Stimulated activated CD8-positive, alpha-beta memory T cell treated with anti-CD3 and anti-CD28 coated beads, Interleukin-4, amount 100 ng/mL, for 48 hours (primary cell): ENCODE measurements around the gene SYS1.
A peak's percentile ranks its signal among the peaks of the same experiment; 100 is the strongest.

Source experiments
- DNase-seq: peaks from one replicate; pipeline ENCODE4 v3.0.0-alpha.2; 2020

The SYS1 gene

DNA sequence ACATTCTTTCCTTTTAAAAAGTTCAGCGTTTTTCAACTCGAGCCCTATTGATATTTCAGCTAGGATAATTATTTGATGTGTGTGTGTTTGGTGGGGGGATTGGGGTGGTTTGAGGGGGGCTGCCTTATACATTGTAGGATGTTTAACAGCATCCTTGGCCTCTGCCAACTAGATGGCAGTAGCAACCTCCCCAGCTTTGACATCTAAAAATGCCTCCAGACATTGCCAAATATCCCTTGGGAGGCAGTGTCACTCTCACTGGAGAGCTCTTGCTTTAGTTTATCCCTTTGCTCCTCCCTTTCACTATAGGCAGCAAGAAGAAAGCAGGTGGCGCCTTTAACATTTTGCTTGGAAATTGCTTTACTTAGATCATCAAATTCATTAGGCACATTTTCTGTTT lies 29.8 kb downstream of the SYS1 start:
- DNase-seq, result no peak

DNA sequence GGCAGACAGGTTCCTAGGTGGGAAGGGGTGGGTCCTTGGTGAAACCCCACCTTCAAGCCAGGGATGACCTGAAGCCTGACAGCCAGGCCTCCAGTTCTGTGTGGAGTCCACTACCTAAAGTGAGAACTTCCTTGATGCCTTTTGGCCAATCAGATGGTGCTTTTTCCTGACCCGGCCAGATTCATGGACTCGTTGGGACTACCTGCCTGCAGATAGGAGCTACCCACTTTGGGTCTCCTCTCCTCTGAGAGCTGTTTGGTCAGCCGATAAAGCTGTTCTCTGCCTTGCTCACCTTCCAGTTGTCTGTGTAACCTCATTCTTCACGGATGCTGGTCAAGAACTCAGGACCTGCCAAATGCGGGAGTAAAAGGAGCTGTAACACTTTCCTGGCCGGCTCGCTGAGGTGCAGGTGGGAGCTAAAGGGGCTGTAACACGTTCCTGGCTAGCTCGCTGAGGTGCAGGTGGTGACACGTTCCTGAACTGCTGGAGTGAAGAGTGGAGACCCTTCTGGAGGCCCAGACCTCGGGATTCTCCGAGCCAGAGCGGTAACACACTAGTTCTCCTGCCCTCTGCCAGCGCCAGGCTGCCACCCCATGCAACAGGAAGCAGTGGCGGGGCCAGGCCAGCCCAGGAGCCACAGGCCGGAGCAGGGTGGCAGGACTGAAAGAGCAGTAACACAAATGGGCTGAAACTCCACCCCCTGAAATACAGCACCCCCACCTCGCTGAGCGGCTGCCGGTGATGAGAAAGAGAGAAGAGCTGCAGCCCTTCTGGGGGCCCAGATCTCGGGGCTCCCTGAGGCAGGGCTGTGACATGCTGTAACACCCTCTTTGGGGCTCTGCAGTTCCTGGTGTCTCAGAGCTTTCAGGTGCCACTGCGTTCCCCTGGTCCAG lies 31.5 kb downstream of the SYS1 start:
- no peak for DNase-seq

GRCh38 chr20:45395114-45395415 lies 32.1 kb downstream of the SYS1 start:
- no peak for DNase-seq

DNA sequence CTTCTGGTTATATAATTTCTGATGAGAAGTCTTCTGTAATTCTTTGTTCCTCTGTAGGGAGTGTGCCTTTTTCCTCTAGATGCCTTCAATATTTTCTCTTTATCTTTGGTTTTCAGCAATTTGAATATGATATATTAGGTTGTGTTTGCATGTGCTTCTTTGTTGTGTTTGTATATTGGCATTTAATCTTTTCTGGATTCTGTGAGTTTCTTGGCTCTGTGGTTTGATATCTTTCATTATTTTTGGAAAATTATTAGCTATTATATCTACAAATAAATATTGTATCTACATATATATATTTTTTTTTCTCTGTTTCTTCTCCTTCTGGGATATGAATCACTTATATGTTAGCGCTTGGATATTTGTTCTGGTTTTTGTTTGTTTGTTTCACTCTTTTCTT lies 36.1 kb downstream of the SYS1 start:
- DNase-seq, result no peak

DNA sequence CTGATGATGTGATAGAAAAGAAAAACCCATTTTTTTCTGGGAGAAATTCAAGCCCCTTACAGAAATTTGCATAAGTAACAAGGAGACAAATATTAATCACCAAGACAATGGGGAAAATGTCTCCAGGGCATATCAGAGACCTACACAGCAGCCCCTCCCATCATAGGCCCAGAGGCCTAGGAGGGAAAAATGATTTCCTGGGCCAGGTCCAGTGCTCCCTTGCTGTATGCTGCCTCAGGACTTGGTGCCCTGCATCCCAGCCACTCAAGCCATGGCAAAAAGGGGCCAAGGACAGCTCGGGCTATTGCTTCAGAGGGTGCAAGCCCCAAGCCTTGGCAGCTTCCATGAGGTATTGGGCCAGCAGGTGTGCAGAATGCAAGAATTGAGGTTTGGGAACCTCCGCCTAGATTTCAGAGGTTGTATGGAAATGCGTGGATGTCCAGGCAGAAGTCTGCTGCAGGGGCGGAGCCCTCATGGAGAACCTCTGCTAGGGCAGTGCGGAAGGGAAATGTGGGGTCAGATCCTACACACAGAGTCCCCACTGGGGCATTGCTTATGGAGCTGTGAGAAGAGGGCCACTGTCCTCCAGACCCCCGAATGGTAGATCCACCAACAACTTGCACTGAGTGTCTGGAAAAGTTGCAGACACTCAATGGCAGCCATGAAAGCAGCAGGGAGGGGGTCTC lies 37.5 kb downstream of the SYS1 start:
- no peak for DNase-seq

DNA sequence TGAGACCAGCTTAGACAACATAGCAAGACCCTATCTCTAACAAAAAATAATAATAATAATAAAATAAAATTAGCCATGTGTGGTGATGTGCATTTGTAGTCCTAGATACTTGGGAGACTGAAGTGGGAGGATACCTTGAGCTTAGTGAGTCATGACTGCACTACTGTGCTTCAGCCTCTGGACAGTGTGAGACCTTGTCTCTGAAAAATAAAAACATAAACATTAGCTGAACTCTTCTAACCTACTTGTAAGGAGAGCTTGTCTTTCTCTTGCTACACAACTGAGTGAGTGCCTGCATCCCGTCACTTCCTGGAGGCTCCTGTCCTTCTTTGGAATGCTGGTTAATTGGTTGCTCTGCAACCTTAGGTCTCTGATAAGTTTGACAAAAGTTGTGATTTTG lies 40.0 kb downstream of the SYS1 start:
- no peak for DNase-seq

DNA sequence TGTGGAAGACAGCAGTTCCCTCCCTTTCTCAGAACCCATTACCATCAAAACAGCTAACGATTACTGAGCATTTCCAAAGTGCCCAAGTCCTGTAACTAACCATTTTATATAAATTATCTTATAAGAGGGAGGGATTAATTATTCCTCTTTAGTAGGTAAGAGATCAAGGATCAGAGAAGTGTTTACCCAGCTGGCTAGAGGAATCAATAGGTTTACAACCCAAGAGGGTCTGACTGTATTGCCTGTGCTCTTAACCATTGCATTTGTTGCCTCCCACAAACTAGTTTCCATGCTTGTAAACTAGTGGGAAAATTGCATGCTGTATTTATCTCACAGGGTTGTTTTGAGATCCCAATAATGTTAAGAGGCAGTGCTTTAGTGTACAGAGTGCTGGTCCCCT lies 41.5 kb downstream of the SYS1 start:
- DNase-seq, result no peak

DNA sequence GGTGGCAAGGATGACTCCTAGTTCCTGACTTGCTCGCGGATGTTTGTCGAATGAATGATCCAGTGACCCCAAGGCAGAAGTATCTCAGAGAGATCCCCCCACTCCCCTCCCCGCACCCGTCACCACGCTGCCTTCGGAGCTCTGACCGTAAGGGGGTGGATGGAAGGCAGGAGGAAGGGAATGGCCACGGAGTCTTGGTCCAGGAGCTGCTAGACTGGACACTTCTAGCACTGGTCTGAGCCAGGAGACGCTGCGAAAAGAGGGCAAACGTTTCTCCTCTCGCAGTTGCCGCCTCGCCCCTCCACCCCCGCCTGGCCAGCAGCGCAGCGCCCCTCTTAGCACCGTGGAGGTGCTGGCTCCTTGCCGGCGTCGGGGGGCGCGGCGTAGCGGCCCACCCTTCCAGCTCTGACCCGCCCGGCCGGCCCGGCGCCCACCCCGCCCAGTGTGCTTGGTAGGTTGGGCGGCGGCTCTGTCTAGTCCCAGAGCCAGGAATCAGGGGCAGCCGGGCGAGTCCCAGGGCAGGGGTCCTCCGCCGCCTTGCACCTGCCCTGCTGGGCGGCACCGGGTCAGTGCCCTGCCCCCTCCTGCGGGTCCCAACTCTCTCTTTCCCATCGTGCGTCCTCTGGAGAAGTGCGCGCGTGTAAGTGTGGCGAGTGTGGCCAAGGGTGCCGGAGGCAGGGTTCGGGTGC lies 42.8 kb downstream of the SYS1 start:
- no peak for DNase-seq

- DNase-seq, result peak; percentile 65
These were observed 43.5 kb downstream of the SYS1 start for GRCh38 chr20:45406260-45407066.

GRCh38 chr20:45407067-45407745 lies 44.2 kb downstream of the SYS1 start:
- DNase-seq, result no peak

GRCh38 chr20:45407783-45408645 lies 45.1 kb downstream of the SYS1 start, which contains the start of gene DBNDD2:
Gene DBNDD2, plus strand, starts transcription at chr20:45408289. Its CDS starts 179 bp downstream, at chr20:45408468.
- no peak for DNase-seq

- no peak for DNase-seq
These were observed 45.8 kb downstream of the SYS1 start for GRCh38 chr20:45408646-45409213.

- no peak for DNase-seq
These were observed 46.7 kb downstream of the SYS1 start for GRCh38 chr20:45409521-45410272.

DNA sequence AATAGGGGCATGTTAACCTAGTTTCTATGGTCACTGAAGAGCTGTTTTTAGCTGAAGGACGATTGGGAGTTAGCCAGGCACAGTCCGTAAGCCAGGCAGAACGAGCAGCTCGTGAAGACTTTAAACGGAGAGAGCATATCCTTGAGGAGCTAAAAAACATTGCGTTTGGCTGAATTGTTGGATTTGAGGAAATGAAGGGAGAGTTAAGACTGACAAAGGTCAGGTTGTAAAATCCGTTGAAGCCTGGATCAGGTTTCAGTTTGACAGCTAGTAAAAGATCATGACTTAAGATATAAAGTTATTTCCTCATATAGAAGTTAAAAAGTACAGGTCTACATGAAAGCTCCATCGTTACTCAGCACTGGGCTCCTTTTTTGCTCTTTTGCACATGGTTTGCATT lies 47.9 kb downstream of the SYS1 start:
- no peak for DNase-seq

DNA sequence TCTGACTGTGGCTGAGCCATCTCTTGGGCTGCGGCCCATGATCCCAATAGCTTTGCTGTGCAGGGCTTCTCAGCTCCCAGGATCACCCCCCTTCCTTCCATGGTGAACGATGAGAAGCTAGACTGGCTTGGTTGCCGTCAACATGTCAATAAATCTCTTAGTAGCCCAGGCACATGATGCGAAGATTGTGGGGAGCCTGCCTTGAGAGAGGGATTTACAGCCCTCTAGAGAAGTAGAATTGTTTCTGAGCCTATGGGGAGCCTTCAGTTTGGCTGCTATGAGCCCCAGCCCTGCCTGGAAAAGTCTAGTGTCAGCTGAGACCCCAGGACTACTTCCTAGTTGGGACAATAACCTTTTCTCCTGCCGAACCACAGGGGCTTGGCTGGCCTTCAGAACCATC lies 49.7 kb downstream of the SYS1 start:
- DNase-seq, result no peak

DNA sequence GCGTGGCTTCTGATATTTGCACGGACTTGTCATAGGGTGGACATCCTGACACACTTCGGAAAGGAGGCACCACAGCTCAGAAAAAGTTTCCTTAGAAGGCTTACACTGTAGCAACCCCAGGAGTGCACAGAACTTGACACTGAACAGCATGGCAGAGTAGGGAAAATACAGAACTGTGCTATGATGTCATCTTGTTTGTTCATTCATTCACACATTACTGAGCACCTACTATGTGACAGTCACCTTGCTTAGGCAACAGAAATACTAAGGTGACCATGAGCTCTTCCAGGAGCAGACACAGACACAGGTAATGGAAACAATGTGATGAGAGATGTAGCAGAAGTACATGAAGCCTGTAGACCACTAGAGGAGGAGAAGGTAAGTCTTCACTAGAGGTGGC lies 50.5 kb downstream of the SYS1 start:
- no peak for DNase-seq

DNA sequence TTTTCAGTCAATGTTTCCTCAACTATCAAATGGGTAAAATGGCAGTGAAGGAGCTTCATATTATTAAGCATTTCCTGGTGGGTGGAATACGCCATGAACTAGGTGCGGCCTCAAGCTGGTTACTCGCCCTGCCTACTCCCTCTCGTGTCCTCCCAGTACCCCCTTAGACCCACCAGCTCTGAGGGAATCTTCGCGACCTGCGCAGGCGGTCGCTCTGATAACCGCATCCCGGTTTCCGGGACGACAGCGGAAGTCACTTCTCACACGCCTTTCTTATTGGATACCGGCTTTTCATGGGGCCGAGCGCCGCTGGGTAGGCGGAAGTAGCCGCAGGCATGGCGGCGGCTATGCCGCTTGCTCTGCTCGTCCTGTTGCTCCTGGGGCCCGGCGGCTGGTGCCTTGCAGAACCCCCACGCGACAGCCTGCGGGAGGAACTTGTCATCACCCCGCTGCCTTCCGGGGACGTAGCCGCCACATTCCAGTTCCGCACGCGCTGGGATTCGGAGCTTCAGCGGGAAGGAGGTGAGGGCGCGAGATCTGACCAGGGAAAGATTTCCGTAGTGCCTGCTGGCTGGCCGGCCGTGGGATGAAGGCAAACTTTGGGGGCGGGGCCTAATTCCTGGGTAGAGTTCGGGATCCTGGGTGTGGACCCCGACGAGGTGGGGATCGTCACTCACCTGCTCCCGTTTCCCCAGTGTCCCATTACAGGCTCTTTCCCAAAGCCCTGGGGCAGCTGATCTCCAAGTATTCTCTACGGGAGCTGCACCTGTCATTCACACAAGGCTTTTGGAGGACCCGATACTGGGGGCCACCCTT lies 53.1 kb downstream of the SYS1 start, which contains the start of gene PIGT:
PIGT (plus strand) TSS at position 320 of the 816 bp plus-strand sequence; CDS start at position 336, 16 bp downstream.
- DNase-seq, result peak; percentile 90

- DNase-seq, result no peak
These were observed 54.0 kb downstream of the SYS1 start for GRCh38 chr20:45416917-45417316.
